NCI-H2196 treated with DMSO at 0.1 percent for 48 hours (cell line): ENCODE results near the gene FAM153A.
"Not testable (repeated sequence)": the region's sequence is repeated elsewhere in the genome, so short reads cannot be mapped to it uniquely, and the experiment has no call there.

Source experiments
- DNase-seq: peaks from one replicate; lab custom pipeline; 2025; ENCODE audit not compliant: unreplicated experiment; lab: John Stamatoyannopoulos, UW

FAM153A gene

GRCh38 chr5:177782792-177783633 lies at the start of gene FAM153A:
TSS of gene FAM153A (minus strand) at chr5:177782899.
- DNase-seq, result not testable (repeated sequence)

DNA sequence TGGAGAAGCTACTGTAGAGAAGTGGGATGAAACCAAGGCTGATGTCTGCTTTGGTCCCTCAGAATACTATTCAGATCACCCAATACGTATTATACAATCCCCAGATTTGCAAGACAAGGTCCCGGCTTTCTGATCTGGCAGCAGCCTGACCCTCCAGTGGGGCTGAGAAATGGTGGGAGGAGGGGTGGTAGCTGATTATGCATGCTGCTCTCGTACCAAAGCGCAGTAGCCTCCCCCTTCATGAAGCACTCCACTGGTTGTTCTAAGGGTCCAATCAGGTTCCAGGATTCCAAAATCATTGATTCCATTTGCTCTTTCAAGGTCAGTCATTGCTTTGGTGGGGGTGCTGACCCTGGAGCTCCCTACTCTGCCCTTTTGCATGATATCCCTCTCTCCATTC lies 49.6 kb upstream of the FAM153A start:
- DNase-seq, result not testable (repeated sequence)

GRCh38 chr5:177826073-177826472 lies 43.4 kb upstream of the FAM153A start:
- DNase-seq, result not testable (repeated sequence)

- DNase-seq, result not testable (repeated sequence)
These were observed 42.1 kb upstream of the FAM153A start for GRCh38 chr5:177824776-177825175.

GRCh38 chr5:177822489-177822888 lies 39.8 kb upstream of the FAM153A start:
- DNase-seq, result not testable (repeated sequence)

DNA sequence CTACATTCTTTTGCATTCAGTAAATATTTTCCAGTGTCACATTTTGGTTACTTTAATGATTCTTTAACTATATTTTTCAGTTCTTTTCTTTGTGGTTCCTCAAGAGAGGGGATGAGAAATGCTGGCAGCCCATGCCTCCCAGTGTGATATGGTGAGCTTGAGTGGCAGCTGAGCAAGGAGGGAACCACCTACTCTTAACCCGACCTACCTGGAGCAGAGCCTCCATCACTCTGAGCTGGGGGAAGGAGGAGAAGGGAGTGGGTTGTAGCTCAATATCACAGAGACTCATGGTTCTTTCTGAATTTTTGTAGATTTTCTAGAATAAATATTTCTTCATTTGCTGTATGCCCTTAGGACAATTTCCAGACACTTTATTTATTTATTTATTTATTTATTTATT lies 37.0 kb upstream of the FAM153A start:
- DNase-seq, result not testable (repeated sequence)

DNA sequence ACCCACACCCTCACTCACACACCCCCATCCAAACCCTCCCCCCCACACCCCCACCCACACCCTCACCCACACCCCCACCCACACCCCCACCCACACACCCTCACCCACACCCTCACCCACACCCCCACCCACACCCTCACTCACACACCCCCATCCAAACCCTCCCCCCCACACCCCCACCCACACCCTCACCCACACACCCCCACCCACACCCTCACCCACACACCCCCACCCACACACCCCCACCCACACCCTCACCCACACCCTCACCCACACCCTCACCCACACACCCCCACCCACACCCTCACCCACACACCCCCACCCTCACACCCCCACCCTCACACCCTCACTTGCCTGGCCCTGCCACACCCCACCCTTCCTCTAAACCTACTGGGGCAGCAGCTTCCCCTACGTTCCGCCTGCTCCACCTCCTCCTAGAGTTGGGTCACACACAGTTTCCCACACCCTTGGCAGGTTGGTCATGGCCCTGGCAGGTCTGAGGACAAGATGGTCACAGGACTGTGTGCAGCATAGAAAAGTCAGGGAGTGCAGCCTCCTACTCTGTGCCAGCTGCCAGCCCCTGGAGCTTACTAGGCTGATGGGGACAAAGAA lies 30.2 kb upstream of the FAM153A start:
- DNase-seq, result not testable (repeated sequence)

- DNase-seq, result not testable (repeated sequence)
These were observed 29.6 kb upstream of the FAM153A start for GRCh38 chr5:177812160-177812743.

DNA sequence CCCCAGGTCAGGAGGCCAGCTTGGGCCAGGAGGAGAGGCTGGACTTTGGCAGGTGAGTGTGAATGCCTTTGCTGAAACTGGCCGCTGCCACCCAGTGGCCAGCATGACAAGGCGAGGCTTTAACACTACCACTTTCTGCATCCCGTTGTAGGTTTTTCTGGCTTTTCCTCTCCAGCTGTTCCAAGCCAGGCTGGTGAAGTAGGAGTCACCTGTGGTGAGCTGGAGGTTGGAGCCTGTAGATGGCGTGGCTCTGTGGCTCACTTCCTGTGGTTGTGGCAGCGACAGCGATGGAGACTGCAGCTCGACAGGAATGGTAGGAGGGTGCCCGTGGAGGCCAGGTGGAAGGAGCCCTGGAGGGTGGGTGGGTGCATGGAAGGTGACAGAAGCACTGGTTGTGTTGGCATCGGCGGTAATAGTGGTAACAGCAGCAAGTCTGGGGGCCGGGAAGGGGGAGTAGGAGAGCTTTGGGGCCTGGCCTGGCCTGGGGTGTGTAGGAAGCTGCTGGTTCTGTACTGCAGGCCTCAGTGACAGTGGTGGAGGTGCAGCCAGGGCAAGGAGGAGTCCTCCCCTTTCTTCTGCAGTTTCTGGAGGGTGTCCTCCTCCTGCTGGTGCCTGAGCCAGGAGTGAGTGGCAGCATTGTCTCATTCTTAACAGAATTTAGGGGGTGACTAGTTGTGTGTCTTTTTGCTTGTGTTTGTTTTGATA lies 26.7 kb upstream of the FAM153A start:
- DNase-seq, result not testable (repeated sequence)

- DNase-seq, result not testable (repeated sequence)
These were observed 25.7 kb upstream of the FAM153A start for GRCh38 chr5:177808420-177808819.

GRCh38 chr5:177807265-177807664 lies 24.6 kb upstream of the FAM153A start:
- DNase-seq, result not testable (repeated sequence)

DNA sequence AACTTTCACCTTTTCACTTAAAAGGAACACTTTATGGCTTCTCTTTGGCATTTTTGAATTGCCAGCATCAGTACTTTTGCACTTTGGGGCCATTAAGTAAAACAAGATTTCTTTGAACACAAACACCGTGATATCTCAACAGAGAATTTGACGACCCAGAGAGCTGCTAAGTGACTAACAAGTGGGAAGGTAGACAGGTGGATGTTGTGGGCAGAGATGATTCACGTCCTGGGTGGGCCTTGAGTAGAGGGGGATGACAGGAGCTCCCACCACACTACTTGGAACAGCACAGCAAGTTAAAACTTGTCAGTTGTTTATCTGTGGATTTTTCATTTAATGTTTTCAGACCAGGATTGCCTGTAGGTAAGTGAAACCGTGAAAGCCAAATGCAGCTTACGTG lies 18.7 kb upstream of the FAM153A start:
- not testable (repeated sequence) for DNase-seq

GRCh38 chr5:177798237-177798840 lies 15.6 kb upstream of the FAM153A start:
- not testable (repeated sequence) for DNase-seq

- DNase-seq, result not testable (repeated sequence)
These were observed 10.6 kb upstream of the FAM153A start for GRCh38 chr5:177793272-177793671.

DNA sequence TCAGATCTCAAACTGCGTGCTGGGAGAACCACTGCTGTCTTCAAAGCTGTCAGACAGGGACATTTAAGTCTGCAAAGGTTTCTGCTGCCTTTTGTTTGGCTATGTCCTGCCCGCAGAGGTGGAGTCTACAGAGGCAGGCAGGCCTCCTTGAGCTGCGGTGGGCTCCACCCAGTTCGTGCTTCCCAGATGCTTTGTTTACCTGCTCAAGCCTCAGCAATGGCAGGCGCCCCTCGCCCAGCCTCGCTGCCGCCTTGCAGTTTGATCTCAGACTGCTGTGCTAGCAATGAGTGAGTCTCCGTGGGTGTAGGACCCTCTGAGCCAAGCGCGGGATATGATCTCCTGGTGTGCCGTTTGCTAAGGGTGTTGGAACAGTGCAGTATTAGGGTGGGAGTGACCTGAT lies 8.9 kb upstream of the FAM153A start:
- DNase-seq, result not testable (repeated sequence)

GRCh38 chr5:177782169-177782568 lies 530 bp downstream of the FAM153A start:
- DNase-seq, result not testable (repeated sequence)

GRCh38 chr5:177771206-177771605 lies 11.5 kb downstream of the FAM153A start:
- DNase-seq, result not testable (repeated sequence)

GRCh38 chr5:177770646-177771045 lies 12.1 kb downstream of the FAM153A start:
- not testable (repeated sequence) for DNase-seq

DNA sequence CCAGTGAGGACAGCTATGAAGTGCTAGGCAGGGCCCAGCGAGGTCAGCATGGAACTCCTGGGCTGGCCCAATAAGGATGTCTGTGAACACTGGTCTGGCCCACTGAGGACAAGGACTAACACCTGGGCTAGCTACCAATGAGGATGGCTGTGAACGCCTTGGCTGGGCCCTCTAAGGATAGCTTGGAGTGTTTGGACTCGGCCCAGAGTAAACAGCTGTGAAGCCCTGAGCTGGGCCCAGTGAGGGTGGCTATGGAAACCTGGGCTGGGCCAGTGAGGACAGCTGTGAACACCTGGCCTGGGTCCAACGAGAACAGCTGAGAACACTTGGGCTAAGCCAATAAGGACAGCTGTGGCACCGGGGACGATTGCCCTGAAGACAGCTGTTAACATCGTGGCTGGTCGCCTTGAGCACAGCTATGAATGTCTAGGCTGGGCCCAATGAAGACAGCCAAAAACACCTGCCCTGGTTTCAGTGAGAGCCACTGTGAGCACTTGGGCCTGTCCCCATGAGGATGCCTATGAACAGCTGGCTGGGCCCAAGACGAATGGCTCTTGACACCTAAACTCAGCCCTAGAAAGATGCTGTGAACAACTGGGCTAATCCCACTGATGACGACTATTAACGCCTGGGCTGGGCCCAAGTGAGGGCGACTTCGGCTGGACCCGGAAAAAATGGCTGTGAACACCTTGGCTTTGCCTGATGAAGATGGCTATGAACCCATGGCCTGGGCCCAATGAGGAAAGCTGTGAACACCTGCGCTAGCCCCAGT lies 18.8 kb downstream of the FAM153A start:
- not testable (repeated sequence) for DNase-seq

GRCh38 chr5:177760954-177761353 lies 21.7 kb downstream of the FAM153A start:
- DNase-seq, result not testable (repeated sequence)
